Fibroblast of peridontal ligament (primary cell): ENCODE results near the gene ERRFI1.
"Not testable (repeated sequence)": the region's sequence is repeated elsewhere in the genome, so short reads cannot be mapped to it uniquely, and the experiment has no call there.

Source experiments
- DNase-seq: peaks from one replicate; pipeline ENCODE4 v3.0.0-alpha.2; 2010; ENCODE audit errors: extremely low read depth

The ERRFI1 gene

DNA sequence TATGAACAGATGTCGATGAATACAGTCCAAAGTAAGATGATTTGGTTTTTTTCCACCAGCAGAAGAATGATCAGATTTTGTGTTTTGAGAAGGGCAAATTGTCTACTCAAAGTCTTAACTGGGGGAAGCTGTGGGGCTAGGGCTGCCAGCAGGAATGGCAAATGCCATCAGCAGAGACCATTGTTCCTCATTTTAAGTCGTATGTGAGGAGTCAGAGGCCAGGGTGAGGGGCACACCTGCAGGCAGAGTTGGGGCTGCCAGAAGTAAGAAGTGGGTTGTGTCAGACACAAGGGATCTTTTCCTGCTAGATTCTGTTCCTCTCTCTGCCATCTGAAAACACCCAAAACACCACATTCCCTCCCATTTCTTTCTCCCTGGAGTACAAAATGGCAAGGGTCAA lies 55.9 kb downstream of the ERRFI1 start:
- DNase-seq = no peak

GRCh38 chr1:7967651-7968050 lies 58.5 kb downstream of the ERRFI1 start:
- no peak for DNase-seq

DNA sequence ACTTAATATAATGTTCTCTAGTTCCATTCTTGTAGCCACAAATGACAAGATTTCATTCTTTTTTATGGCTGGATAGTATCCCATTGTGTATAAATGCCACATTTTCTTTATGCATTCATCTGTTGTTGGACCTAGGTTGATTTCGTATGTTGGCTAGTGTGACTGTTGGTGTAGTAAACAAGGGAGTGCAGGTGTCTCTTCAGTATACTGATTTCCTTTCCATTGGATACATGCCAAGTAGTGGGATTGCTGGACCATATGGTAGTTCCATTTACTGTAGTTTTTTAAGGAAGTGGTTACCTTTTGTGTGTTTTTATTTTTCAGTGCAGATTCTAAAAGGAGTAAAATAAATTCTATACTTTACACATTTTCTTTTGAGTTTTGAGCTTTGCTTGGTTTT lies 58.9 kb downstream of the ERRFI1 start:
- no peak for DNase-seq

- DNase-seq = no peak
These were observed 61.6 kb downstream of the ERRFI1 start for GRCh38 chr1:7964476-7964875.

GRCh38 chr1:7963841-7964240 lies 62.3 kb downstream of the ERRFI1 start:
- DNase-seq = not testable (repeated sequence)

GRCh38 chr1:7963378-7963730 lies 62.8 kb downstream of the ERRFI1 start:
- not testable (repeated sequence) for DNase-seq

- no peak for DNase-seq
These were observed 63.3 kb downstream of the ERRFI1 start for GRCh38 chr1:7962636-7963377.

- DNase-seq = peak; percentile 47
These were observed 64.1 kb downstream of the ERRFI1 start for GRCh38 chr1:7962014-7962335.
